Measurements from ENCODE around the gene PUM2. TPM values are rescaled to one million over a fixed set of nuclear protein-coding genes. Genes with fewer than 3 reads are reported as not detected.

PUM2 gene
- total RNA-seq, 1 experiment from 2014 or later = 105 TPM

DNA sequence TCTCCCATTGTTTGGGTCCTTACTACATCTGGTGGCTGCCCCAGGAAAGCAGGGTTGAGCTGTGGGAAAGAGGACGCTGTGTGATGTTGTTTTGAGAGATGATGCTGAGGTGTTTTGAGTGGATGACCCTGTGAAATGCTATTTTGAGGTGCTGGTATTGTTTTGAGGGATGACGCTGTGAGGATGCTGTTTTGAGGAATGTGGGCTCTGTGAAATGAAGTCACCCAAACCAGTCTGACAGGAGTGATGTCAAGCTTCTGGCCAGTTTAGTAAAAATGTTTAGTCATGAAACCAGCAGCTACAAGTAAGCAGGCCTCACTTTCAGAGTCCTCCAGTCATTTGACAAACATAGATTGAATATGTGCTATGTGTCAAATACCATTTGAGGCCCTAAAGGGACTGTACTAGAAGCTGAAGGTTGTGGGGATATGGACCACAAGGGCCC is 16.1 kb upstream of the PUM2 start:
- Histone ChIP-seq H3K27me3 (ENCODE audit: insufficient read depth, low read length) (no peaks in the 10 kb centered on the region), H3K4me2 (ENCODE audit: low read length) (no peak overlapping the region), H3K9me3 (ENCODE audit: control insufficient read depth in 1 of 2, insufficient read depth in 1 of 2, low read depth in 1 of 2, low read length in 2 of 2) (no peaks in the 10 kb centered on the region), H3K9ac (ENCODE audit: low read length) (no peak overlapping the region), H4K20me1 (ENCODE audit: insufficient read depth) (no peaks in the 10 kb centered on the region), H3K36me3 (ENCODE audit: control insufficient read depth in 1 of 2, insufficient read depth in 2 of 2, low read length in 2 of 2) (no peaks in the 10 kb centered on the region), H3K9me2 (ENCODE audit: insufficient read depth) (no peaks in the 10 kb centered on the region), H3K27ac (ENCODE audit: low read depth, low read length) (no peak overlapping the region), H2AFZ (ENCODE audit: low read depth, low read length, poor library complexity, severe bottlenecking) (no peak overlapping the region), H3K4me3 (replicated peaks in 1 of 2; ENCODE audit: low read depth in 1 of 2, low read length in 2 of 2) (no peak overlapping the region), H3K4me1 (ENCODE audit: control insufficient read depth in 1 of 2, insufficient read depth in 2 of 2, low read length in 2 of 2) (peaks cover 0 to 10% of the 10 kb centered on the region in 2 experiments; a peak in 1 of 4 replicates), H3K79me2 (ENCODE audit: insufficient read depth, low read length) (no peaks in the 10 kb centered on the region)
- TF ChIP-seq, protein P1, sequence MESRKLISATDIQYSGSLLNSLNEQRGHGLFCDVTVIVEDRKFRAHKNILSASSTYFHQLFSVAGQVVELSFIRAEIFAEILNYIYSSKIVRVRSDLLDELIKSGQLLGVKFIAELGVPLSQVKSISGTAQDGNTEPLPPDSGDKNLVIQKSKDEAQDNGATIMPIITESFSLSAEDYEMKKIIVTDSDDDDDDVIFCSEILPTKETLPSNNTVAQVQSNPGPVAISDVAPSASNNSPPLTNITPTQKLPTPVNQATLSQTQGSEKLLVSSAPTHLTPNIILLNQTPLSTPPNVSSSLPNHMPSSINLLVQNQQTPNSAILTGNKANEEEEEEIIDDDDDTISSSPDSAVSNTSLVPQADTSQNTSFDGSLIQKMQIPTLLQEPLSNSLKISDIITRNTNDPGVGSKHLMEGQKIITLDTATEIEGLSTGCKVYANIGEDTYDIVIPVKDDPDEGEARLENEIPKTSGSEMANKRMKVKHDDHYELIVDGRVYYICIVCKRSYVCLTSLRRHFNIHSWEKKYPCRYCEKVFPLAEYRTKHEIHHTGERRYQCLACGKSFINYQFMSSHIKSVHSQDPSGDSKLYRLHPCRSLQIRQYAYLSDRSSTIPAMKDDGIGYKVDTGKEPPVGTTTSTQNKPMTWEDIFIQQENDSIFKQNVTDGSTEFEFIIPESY (IDR thresholded peaks at IDR 0.05; ENCODE audit: extremely low read depth, insufficient replicate concordance, low read length) = no peak
- TF ChIP-seq MAX (IDR thresholded peaks at IDR 0.05) = no peak
- TF ChIP-seq SRF (IDR thresholded peaks at IDR 0.05; ENCODE audit: low read depth) = no peak
- no peak for TF ChIP-seq RAD21 (IDR thresholded peaks at IDR 0.05; ENCODE audit: low read depth)
- no peak for TF ChIP-seq REST (IDR thresholded peaks at IDR 0.05; ENCODE audit: low read depth)
- no peak for TF ChIP-seq ZFX (IDR thresholded peaks at IDR 0.05)
- TF ChIP-seq SP1 (IDR thresholded peaks at IDR 0.05; ENCODE audit: low read depth) = no peak
- no peak for TF ChIP-seq ELF1 (IDR thresholded peaks at IDR 0.05; ENCODE audit: borderline replicate concordance, low read depth)
- TF ChIP-seq POLR2A (IDR thresholded peaks at IDR 0.05; ENCODE audit: borderline replicate concordance, extremely low read depth, insufficient read depth, insufficient read length) = no peak
- TF ChIP-seq ATF3 (IDR thresholded peaks at IDR 0.05) = no peak
- no peak for TF ChIP-seq YY1 (IDR thresholded peaks at IDR 0.05; ENCODE audit: extremely low read depth, insufficient replicate concordance, low read depth, low read length)
- no peak for TF ChIP-seq TCF7L2 (IDR thresholded peaks at IDR 0.05; ENCODE audit: borderline replicate concordance, extremely low read depth, insufficient read depth, insufficient read length)
- no peak for TF ChIP-seq CBX3 (IDR thresholded peaks at IDR 0.05; ENCODE audit: low read depth)
- TF ChIP-seq JUND (IDR thresholded peaks at IDR 0.05) = no peak
- TF ChIP-seq EZH2 (IDR thresholded peaks at IDR 0.05) = no peak
- TF ChIP-seq ZNF274 (IDR thresholded peaks at IDR 0.05; ENCODE audit: low read depth, low read length) = no peak
- TF ChIP-seq FOSL1 (IDR thresholded peaks at IDR 0.05; ENCODE audit: low read depth) = no peak
- ChIA-PET POLR2A (no interaction called here), CTCF (no interaction called here), RAD21 (ENCODE audit: low non-redundant PET in 1 of 2, low total read pairs in 2 of 2, uncharacterized antibody in 2 of 2, unreplicated experiment in 2 of 2) (no interaction called here)
- intact Hi-C loops (cut with micrococcal nuclease) = no loop called here
- ATAC-seq (no peak), DNase-seq (ENCODE audit: low read depth, low spot score) (no peak)
- BruUV-seq (replicated peaks) = no TSS peak

Data from HCT116 (cell line).